Left lung (tissue), 14 donors: ENCODE measurements around the gene PSPN. TPM values are rescaled to one million over a fixed set of nuclear protein-coding genes. Genes with fewer than 3 reads are reported as not detected.

Experiments
- ATAC-seq: fragments of 200-7000 bp; cut with Tn5 transposase; one replicate; pipeline ENCODE4 v1.9.1; 2020; ENCODE audit warnings: moderate library complexity
- DNase-seq, 4 donors: peaks; one replicate each; pipeline ENCODE4 v3.0.0-alpha.2; 2013 to 2020
- H3K27ac ChIP-seq, 2 donors: fragments of 200-600 bp; sonication (generic) in 1 of 2; one replicate each; pipeline versions ENCODE4 v1.5.0 to v1.8.0; 2020 to 2021
- H3K27me3 ChIP-seq, 2 donors: fragments of 200-600 bp; sonication (generic) in 1 of 2; one replicate each; pipeline versions ENCODE4 v1.5.0 to v1.8.0; 2020 to 2021
- H3K36me3 ChIP-seq, 2 donors: fragments of 200-600 bp; sonication (generic) in 1 of 2; one replicate each; pipeline versions ENCODE4 v1.5.0 to v1.8.0; 2020 to 2021
- H3K4me1 ChIP-seq, 2 donors: fragments of 200-600 bp; one replicate each; pipeline ENCODE4 v1.8.0; 2021
- H3K4me3 ChIP-seq, 2 donors: fragments of 200-600 bp; sonication (generic) in 1 of 2; one replicate each; pipeline versions ENCODE4 v1.5.0 to v1.8.0; 2020 to 2021; ENCODE audit warnings: mild to moderate bottlenecking in 1 of 2
- H3K9me3 ChIP-seq, 2 donors: fragments of 200-600 bp; sonication (generic) in 1 of 2; one replicate each; pipeline versions ENCODE4 v1.5.0 to v1.8.0; 2020 to 2021
- CTCF ChIP-seq, 2 donors: fragments of 200-600 bp; sonication (generic) in 1 of 2; IDR thresholded peaks; one replicate each; pipeline versions ENCODE4 v1.5.0 to v1.8.0; 2021; ENCODE audit warnings: antibody characterized with exemption in 2 of 2
- intact Hi-C, 2 donors: fragments of 100-400 bp; cut with DNase I; formaldehyde crosslinking; loops; one replicate each; pipeline versions ENCODE4 v1.11.2 to v1.14.2; 2022
- long read RNA-seq, 12 donors: library from polyadenylated mRNA in 2 of 12; unstranded in 2 of 12; transcript quantifications; one replicate each; pipeline ENCODE4 v2.0.0 and lab custom pipeline, GENCODE V29; 2019 to 2026
- polyA plus RNA-seq, 6 donors: library from polyadenylated mRNA; unstranded; fragments of 120-200 nt; gene quantifications; one replicate each; pipeline ENCODE4 v1.2.1, GENCODE V29; 2013; ENCODE audit not compliant: insufficient read length in 6 of 6
- total RNA-seq, 2 donors: library from RNA; stranded (reverse); fragmentation: NEBNext Ultra II Directional; extraction: Animal tissue kit (Norgen Biotek cat#: 25700); gene quantifications; one replicate each; pipeline ENCODE4 v1.2.1, GENCODE V29; 2021
- donor health status: DM: no; HTN: yes; CAD: no.
- donor health status: DM: no; HTN: no; CAD: no.

The PSPN gene
- total RNA-seq, result 1 to 10 TPM; 1.9 to 2.1 TPM
- polyA plus RNA-seq, result 1 to 10 TPM; 1.8 to 2.7 (median 2.4) TPM
- long read RNA-seq, donor 1, transcript PSPN-202 (1 exons, 3,911 nt), result major isoform, 23 of 23 reads
- long read RNA-seq, donor 1, partial matches to known transcripts, result 0 of 23 reads
- long read RNA-seq, donor 1, other reads (novel, unspliced or antisense), result 0 of 23 reads
- long read RNA-seq, donor 2, transcript PSPN-202 (1 exons, 3,911 nt), result major isoform, 17 of 17 reads
- long read RNA-seq, donor 2, partial matches to known transcripts, result 0 of 17 reads
- long read RNA-seq, donor 2, other reads (novel, unspliced or antisense), result 0 of 17 reads
- long read RNA-seq, donor 3, transcript PSPN-202 (1 exons, 3,911 nt), result major isoform, 14 of 14 reads
- long read RNA-seq, donor 3, partial matches to known transcripts, result 0 of 14 reads
- long read RNA-seq, donor 3, other reads (novel, unspliced or antisense), result 0 of 14 reads
- long read RNA-seq, donor 4, partial matches to known transcripts, result 0 of 1 reads
- long read RNA-seq, donor 4, other reads (novel, unspliced or antisense), result 0 of 1 reads
- long read RNA-seq, donor 5, transcript PSPN-202 (1 exons, 3,911 nt), result major isoform, 16 of 16 reads
- long read RNA-seq, donor 5, partial matches to known transcripts, result 0 of 16 reads
- long read RNA-seq, donor 5, other reads (novel, unspliced or antisense), result 0 of 16 reads
- long read RNA-seq, donor 6, transcript PSPN-202 (1 exons, 3,911 nt), result major isoform, 7 of 7 reads
- long read RNA-seq, donor 6, partial matches to known transcripts, result 0 of 7 reads
- long read RNA-seq, donor 6, other reads (novel, unspliced or antisense), result 0 of 7 reads
- long read RNA-seq, donor 7, transcript PSPN-202 (1 exons, 3,911 nt), result major isoform, 5 of 5 reads
- long read RNA-seq, donor 7, partial matches to known transcripts, result 0 of 5 reads
- long read RNA-seq, donor 7, other reads (novel, unspliced or antisense), result 0 of 5 reads
- long read RNA-seq, donor 8, transcript PSPN-202 (1 exons, 3,911 nt), result major isoform, 16 of 16 reads
- long read RNA-seq, donor 8, partial matches to known transcripts, result 0 of 16 reads
- long read RNA-seq, donor 8, other reads (novel, unspliced or antisense), result 0 of 16 reads
- long read RNA-seq, donor 9, result 0 reads
- long read RNA-seq, donor 10, result 0 reads
- long read RNA-seq, donor 11, result 0 reads
- long read RNA-seq, donor 12, transcript PSPN-202 (1 exons, 3,911 nt), result major isoform, 16 of 16 reads
- long read RNA-seq, donor 12, partial matches to known transcripts, result 0 of 16 reads
- long read RNA-seq, donor 12, other reads (novel, unspliced or antisense), result 0 of 16 reads

- no peak for ATAC-seq
- H3K9me3 ChIP-seq, result no peaks in the 10 kb centered on the region
- peaks cover 3 to 12% of the 10 kb centered on the region in 2 donors for H3K4me1 ChIP-seq
- peaks cover 0 to 39% of the 10 kb centered on the region in 2 donors for H3K36me3 ChIP-seq
- DNase-seq, result no peak
- no peak within 1 kb of the TSS for H3K27ac ChIP-seq
- H3K27me3 ChIP-seq, result no peaks in the 10 kb centered on the region
- TF ChIP-seq CTCF (IDR thresholded peaks at IDR 0.05), result no peak
- intact Hi-C loops, result no loop called here
- H3K4me3 ChIP-seq, result no peak within 1 kb of the TSS
These were observed at the start of gene PSPN for GRCh38 chr19:6375411-6376010. PSPN (minus strand) TSS chr19:6375933; CDS start chr19:6375849, 84 bp downstream.

- Histone ChIP-seq H3K4me3 (peak overlapping the region in 1 of 2 donors; percentile 89), H3K4me1 (peaks cover 10 to 32% of the 10 kb centered on the region in 2 donors), H3K9me3 (no peaks in the 10 kb centered on the region), H3K27ac (peak overlapping the region; percentile 87), H3K27me3 (no peaks in the 10 kb centered on the region), H3K36me3 (peaks cover 0 to 18% of the 10 kb centered on the region in 2 donors)
- intact Hi-C loops, result no loop called here
- DNase-seq, result peak; percentile 94 to 100 (median 100)
- no peak for TF ChIP-seq CTCF (IDR thresholded peaks at IDR 0.05)
- ATAC-seq, result peak; percentile 93
These were observed 49.4 kb upstream of the PSPN start for GRCh38 chr19:6424939-6425731.

GRCh38 chr19:6424195-6424938, 48.6 kb upstream of the PSPN start, which contains the start of gene KHSRP:
KHSRP (minus strand) TSS chr19:6424811; CDS start chr19:6424701, 110 bp downstream.
- intact Hi-C loops, result no loop called here
- peaks cover 0 to 26% of the 10 kb centered on the region in 2 donors for H3K36me3 ChIP-seq
- H3K4me3 ChIP-seq, result peak within 1 kb of the TSS; percentile 88 to 89
- H3K27ac ChIP-seq, result peak within 1 kb of the TSS; percentile 87
- H3K27me3 ChIP-seq, result no peaks in the 10 kb centered on the region
- no peaks in the 10 kb centered on the region for H3K9me3 ChIP-seq
- ATAC-seq (no peak), DNase-seq (peak in 2 of 4 donors; percentile 19 to 98)
- no peak for TF ChIP-seq CTCF (IDR thresholded peaks at IDR 0.05)
- peaks cover 10 to 32% of the 10 kb centered on the region in 2 donors for H3K4me1 ChIP-seq
